ENCODE results near the gene RNF217.
"Not testable (repeated sequence)": the region's sequence is repeated elsewhere in the genome, so short reads cannot be mapped to it uniquely, and the experiment has no call there.

DNA sequence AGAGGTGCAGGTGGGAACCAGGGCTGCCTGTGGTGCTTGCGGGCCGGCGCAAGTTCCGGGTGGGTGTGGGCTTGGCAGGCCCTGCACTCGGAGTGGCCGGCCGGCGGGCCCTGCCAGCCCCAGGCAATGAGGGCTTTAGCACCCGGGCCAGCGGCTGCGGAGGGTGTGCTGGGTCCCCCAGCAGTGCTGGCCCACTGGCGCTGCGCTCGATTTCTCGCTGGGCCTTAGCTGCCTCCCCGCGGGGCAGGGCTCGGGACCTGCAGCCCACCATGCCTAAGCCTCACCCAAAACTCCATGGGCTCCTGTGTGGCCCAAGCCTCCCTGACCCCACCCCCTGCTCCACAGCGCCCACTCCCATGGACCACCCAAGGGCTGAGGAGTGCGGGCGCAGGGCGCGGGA is 163.6 kb downstream of the RNF217 start:
- not testable (repeated sequence) for TF ChIP-seq POLR2A, CTCF (IDR thresholded peaks at IDR 0.05)

All from body of pancreas (tissue), 4 donors.